ENCODE data around the gene PKD1L1.

The PKD1L1 gene

GRCh38 chr7:47734949-47735291 lies 213.3 kb downstream of the PKD1L1 start:
- CTCF ChIA-PET = no interaction called here
- POLR2A ChIA-PET = no interaction called here

GRCh38 chr7:47734287-47734948 lies 213.8 kb downstream of the PKD1L1 start:
- CTCF ChIA-PET = no interaction called here
- Histone ChIP-seq H3K4me3 (ENCODE audit: low read depth, low read length) (no peak overlapping the region), H3K9me3 (ENCODE audit: control insufficient read depth, insufficient read depth, low read depth, low read length) (no peaks in the 10 kb centered on the region), H3K4me1 (ENCODE audit: control insufficient read depth, insufficient read depth, low read length) (no peaks in the 10 kb centered on the region), H3K36me3 (ENCODE audit: control insufficient read depth in 2 of 2, insufficient read depth in 1 of 2, low read length in 2 of 2) (no peaks in the 10 kb centered on the region), H3K27ac (ENCODE audit: extremely low read depth, low read depth, low read length) (no peak overlapping the region)
- POLR2A ChIA-PET = no interaction called here
- TF ChIP-seq ZNF211 (tag by site-specific recombination; IDR thresholded peaks at IDR 0.05; ENCODE audit: low read depth) (no peak), ZNF747 (tag by site-specific recombination; IDR thresholded peaks at IDR 0.05) (no peak), KLF1 (tag by site-specific recombination; IDR thresholded peaks at IDR 0.05) (no peak), IKZF3 (tag by site-specific recombination; IDR thresholded peaks at IDR 0.05) (no peak), GFI1B (tag by site-specific recombination; IDR thresholded peaks at IDR 0.05) (no peak), EGR2 (tag by site-specific recombination; IDR thresholded peaks at IDR 0.05; ENCODE audit: low read depth) (no peak), GLI4 (tag by site-specific recombination; IDR thresholded peaks at IDR 0.05) (no peak), ZNF155 (tag by site-specific recombination; IDR thresholded peaks at IDR 0.05) (no peak), ZNF112 (tag by site-specific recombination; IDR thresholded peaks at IDR 0.05) (no peak), ZBTB11 (tag by site-specific recombination; conservative IDR thresholded peaks at IDR 0.05; ENCODE audit: low read depth) (no peak), SCRT2 (tag by site-specific recombination; IDR thresholded peaks at IDR 0.05) (no peak), ZNF791 (tag by site-specific recombination; IDR thresholded peaks at IDR 0.05) (no peak), TCF7L2 (IDR thresholded peaks at IDR 0.05; ENCODE audit: borderline replicate concordance, low read depth, low read length) (no peak), ZNF140 (tag by site-specific recombination; IDR thresholded peaks at IDR 0.05) (no peak), ZNF214 (tag by site-specific recombination; IDR thresholded peaks at IDR 0.05; ENCODE audit: borderline replicate concordance) (no peak), ZFP37 (tag by site-specific recombination; IDR thresholded peaks at IDR 0.05) (no peak), ZNF404 (tag by site-specific recombination; IDR thresholded peaks at IDR 0.05) (no peak), ZNF76 (tag by site-specific recombination; IDR thresholded peaks at IDR 0.05; ENCODE audit: borderline replicate concordance, low read depth) (no peak), BCL11A (tag by site-specific recombination; IDR thresholded peaks at IDR 0.05; ENCODE audit: low read depth) (no peak)

More at GRCh38 chr7:47734949-47735291, 213.3 kb downstream of the PKD1L1 start:
- Histone ChIP-seq H3K9me3 (ENCODE audit: control insufficient read depth, insufficient read depth, low read depth, low read length) (no peaks in the 10 kb centered on the region), H3K4me1 (ENCODE audit: control insufficient read depth, insufficient read depth, low read length) (no peaks in the 10 kb centered on the region), H3K36me3 (ENCODE audit: control insufficient read depth in 2 of 2, insufficient read depth in 1 of 2, low read length in 2 of 2) (no peaks in the 10 kb centered on the region), H3K27ac (ENCODE audit: extremely low read depth, low read depth, low read length) (no peak overlapping the region), H3K4me3 (ENCODE audit: low read depth, low read length) (no peak overlapping the region)
- TF ChIP-seq REPIN1 (tag by site-specific recombination; IDR thresholded peaks at IDR 0.05; ENCODE audit: low read depth) = no peak
- TF ChIP-seq KLF9 (tag by site-specific recombination; IDR thresholded peaks at IDR 0.05; ENCODE audit: low read depth) = no peak
- TF ChIP-seq ZNF24 (tag by site-specific recombination; IDR thresholded peaks at IDR 0.05) = no peak
- no peak for TF ChIP-seq RBAK (tag by site-specific recombination; IDR thresholded peaks at IDR 0.05)

All from HEK293 (cell line).